ENCODE data around the gene BCAN.
"Not testable (repeated sequence)": the region's sequence is repeated elsewhere in the genome, so short reads cannot be mapped to it uniquely, and the experiment has no call there.

BCAN gene

GRCh38 chr1:156616463-156616862 is 25.5 kb upstream of the BCAN start:
- DNase-seq, result peak; percentile 90 to 91

DNA sequence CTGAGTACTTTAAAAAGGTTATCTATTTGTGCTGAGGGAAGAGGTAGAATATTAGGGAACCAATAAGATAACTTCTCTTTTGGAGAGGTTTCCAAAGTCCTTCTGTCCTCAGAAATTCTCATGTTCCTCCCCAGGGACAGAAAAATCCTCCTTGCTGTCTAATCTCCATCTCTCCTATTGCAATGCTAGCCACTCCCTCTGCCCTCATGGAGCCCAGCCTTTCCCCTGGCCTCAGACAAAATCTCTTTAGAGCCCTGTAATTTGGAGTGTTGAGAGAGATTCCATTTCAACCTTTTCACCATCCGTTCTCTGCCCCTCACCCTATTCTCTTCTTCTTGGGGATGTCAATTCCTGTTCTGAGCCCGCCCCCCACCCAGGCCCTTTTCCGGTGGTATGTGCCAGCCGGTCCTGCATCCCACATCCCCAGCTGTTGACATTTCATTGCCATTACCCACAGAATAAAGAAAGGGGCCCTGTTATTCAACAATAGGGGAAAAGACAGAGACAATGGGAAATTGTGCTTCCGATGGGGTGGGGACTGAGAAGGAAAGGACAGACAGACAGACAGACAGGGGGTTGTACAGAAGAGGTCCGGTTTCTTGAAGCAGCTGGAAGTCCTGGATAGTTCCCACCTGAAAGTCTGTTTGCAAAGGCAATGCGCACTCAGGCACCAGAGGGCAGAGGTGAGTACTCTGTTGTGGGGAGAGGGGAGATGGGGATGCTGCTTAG is 22.9 kb upstream of the BCAN start, which contains the start of gene HAPLN2:
HAPLN2 (plus strand) TSS at position 563 of the 729 bp plus-strand sequence. CDS start 4,076 bp downstream, outside the sequence.
- peak; percentile 63 to 85 for DNase-seq

DNA sequence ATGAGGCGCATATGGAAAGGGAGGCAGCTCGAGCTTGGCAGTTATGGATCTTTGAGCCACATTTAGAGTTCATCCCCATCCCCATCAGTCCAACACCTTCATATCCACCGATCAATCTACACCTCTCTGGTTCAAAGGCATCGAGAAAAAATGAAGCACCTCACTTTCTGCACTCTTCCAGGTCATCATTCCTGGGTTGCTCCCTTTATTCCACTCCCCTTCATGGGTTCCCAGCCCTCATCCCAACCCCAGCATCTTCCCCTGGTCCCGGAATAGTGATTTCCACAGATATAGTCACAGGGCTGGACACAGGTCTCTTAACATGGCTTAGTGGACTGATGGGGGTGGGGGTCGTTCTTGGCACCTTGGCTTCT is 22.3 kb upstream of the BCAN start:
- no peak for DNase-seq

DNA sequence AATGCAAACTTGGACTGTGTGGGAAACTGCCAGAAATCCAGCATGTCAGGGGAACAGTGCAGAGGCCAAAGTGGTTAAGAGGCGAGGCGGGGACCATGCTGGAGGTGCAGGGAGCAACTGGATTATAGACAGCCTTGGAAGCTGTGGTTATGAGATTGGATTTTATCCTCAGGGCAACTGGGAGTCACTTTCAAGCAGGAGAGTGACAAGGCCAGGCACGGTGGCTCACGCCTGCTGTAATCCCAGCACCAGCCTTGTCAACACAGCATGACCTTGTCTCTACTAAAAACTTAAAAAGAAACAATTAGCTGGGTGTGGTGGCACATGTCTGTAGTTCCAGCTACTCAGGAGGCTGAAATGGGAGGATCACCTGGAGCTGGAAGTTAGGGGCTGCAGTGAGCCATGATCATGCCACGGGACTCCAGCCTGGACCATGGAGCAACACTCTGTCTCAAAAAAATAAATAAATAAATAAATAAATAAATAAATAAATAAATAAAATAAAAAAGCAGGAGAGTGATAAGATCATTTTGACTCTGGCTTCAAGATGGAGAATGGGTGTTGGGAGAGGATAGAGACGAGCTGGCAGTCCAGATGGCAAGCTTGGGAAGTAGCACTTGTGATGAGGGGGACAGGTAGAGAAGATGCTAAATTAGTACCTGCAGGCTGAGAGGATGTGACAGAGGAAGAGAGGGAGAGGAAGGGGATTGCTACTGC is 19.2 kb upstream of the BCAN start:
- DNase-seq, result no peak

- DNase-seq, result peak; percentile 82 to 95
Measured at GRCh38 chr1:156623946-156624813, 17.7 kb upstream of the BCAN start.

DNA sequence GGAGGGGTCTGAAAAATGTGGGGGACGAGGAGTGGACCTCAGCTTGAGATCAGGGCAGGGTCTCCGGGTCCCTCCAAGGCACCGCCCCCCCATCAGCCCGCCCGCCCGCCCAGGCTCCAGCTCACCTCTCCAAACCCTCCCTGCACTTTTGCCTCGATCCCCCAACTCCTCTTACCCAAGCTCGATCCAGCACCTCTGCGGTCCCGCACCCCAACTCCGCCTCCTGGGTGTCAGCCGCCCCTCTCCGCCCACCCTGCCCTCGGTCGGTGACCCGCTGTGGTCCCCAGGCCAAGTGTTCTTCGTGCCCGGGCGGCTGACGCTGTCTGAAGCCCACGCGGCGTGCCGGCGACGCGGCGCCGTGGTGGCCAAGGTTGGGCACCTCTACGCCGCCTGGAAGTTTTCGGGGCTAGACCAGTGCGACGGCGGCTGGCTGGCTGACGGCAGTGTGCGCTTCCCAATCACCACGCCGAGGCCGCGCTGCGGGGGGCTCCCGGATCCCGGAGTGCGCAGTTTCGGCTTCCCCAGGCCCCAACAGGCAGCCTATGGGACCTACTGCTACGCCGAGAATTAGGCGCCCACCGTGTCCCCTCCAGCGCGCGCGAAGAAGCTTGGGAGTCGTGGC is 17.0 kb upstream of the BCAN start:
- peak in 1 of 2 experiments; percentile 71 for DNase-seq

DNA sequence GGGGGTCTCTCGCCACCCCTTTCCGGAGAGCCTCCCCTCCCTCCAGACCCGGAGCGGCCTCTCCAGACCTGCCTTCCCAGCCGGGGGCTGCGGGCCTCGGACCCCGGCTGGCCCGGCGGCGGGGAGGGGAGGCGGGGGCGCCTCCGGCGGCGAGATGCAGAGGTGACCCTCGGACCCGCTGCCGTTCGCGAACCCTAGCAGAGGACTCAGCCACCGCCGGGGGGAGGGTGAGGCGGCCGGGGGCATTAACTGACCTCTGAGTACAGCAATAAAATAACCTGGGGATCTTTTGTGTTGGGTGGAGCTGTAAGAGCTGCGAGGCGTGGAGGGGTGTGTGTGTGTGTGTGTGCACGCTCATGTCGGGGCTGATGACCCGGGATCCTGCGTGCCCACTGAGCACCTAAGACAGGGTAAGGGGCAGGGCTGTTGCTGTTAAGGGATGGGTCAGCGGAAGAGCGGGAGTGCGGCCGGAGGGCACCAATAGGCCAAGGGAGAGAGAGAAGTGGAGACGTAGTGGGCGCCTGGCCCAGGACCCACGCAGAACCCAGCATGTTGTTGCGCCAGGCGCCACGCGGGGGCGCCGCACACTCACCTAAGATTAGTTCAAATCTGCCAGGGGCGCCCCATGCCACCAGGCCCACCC is 16.4 kb upstream of the BCAN start:
- DNase-seq, result peak in 1 of 2 experiments; percentile 90

DNA sequence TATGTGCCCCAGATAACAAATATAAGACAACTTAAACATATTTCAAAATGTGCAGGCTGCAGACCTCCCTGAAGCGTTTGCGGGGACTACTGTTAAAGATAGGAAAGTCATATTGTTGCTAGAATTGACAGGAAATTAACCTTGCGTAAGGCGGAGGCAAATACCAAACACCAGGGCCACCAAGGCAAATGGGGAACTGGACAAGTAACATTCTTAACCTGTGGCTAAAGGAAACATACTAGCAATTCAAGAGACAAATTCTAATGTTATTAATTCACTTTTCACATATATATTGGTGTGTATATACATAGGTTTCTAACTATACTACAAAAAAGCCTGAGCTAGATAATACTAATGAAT is 15.9 kb upstream of the BCAN start:
- DNase-seq, result no peak

DNA sequence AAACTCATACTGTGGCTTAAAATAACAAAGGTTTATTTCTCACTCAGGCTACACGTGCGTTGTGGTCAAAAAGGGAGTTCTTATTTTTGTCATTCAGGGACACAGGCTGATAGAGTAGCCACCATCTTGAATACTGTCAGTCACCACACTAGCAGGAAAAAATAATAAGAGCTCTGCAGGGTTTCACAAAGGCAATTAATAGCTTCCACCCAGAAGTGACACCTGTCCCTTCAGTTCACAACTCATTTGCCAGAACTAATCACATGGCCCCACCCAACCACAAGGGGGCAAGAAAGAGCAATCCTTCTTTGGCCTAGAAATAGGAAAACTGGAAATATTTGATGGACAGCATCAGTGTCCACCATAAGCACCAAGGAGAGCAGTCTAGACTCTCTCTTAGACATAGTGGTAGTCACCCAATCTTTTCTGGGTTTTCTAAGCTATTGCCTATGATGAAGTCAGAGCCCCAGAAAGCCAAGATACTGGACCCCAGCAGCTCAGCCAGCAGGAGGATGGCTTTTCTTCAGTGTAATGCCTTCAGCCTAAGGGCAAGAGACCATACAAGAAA is 14.5 kb upstream of the BCAN start:
- DNase-seq, result peak; percentile 61 to 83

DNA sequence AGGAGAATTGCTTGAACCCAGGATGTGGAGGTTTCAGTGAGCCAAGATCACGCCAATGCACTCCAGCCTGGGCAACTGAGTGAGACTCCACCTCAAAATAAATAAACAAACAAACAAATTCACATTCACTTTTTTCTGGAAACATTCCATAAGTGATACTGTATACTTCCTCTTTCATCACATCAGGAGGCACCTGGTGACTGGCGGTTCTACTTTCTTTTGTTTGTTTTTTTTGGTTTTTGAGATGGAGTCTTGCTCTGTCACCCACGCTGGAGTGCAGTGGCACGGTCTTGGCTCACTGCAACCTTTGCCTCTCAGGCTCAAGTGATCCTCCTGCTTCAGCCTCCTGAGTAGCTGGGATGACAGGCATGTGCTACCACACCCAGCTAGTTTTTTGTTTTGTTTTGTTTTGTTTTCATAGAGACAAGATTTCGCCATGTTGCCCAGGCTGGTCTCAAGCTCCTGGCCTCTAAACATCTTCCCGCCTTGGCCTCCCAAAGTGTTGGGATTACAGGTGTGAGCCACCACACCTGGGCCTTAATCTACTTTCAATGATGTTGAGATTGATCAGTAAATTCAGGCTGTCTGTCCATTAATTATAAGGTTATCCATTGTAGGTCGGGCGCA is 12.0 kb upstream of the BCAN start:
- no peak for DNase-seq

- not testable (repeated sequence) for DNase-seq
Measured at GRCh38 chr1:156631152-156631551, 10.8 kb upstream of the BCAN start.

- no peak for DNase-seq
Measured at GRCh38 chr1:156632355-156632754, 9.6 kb upstream of the BCAN start.

GRCh38 chr1:156638189-156638985 is 3.5 kb upstream of the BCAN start:
- no peak for DNase-seq

DNA sequence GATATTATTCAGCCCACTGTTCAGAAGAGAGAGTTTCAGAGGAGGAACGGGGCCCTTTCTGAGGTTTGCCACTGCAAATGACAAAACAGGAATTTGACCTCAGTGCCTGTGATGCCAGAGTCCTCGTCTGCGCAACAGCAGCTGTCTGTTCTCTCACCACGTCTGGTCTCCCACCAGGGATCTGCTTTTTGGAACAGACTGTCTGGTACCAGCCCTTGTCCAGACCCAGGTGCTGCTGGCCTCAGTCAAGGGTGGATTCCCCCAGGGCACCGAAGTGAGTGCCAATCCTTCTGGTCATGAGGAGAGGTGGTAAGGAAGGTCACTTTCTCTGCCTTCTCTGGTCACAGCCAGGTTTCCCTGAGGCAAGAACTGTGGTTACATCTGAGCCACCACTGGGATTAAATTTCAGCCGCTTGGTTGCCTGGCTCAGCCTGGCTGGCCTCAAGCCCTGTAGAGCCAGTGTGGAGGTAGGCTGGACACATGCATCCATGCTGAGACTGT is 2.3 kb upstream of the BCAN start:
- DNase-seq, result peak in 1 of 2 experiments; percentile 47

- peak in 1 of 2 experiments; percentile 34 for DNase-seq
Measured at GRCh38 chr1:156640842-156641706, 843 bp upstream of the BCAN start.

GRCh38 chr1:156642265-156643048 is 540 bp downstream of the BCAN start:
- peak in 1 of 2 experiments; percentile 75 for DNase-seq

DNA sequence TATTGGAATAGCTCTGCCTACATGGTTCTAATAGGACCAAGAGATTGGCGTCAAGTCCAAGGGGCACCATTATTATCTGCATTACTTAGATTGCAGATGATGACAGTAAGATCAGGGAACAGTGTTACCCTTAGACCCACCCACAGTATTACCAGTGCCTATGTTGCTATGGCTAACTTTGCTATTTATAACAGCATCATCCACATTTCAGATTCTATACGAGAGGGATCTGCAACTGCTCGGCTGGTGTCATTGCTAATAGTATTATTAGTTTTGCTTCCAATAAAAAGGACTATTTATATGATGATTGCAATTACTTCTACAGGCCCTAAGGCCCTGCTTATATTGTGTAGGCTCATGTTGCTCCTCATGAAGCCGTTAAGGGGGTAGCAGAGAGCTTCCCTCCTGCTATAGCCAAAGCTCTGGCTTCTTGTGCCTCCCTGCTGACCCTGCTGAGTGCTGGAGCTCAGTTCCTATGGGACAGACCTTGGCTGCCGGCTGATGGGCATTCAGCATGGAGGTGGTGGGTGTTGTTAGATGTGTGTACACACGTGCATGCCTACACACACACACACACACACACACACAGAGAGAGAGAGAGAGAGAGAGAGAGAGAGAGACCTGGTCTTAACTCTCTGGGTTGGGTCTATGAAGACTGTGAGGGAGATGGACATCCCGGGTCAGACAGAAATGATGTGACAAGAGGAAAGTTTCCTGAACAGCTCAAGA is 1.3 kb downstream of the BCAN start:
- DNase-seq, result peak in 1 of 2 experiments; percentile 38

DNA sequence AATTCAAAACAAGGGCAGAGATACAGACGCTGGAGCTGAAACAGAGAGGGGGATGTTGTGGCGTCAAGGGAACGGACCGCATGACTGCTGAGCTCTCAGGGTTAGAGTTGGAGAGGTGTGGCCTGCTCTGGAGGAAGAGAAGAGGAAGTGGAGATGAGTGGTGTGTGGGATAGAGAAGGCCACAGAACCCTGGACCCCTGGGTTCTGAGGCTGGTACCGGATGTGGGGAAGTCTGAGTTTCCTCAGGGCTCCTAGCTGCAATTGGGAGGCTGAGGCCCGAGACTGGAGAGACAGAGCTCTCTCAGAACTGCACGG is 1.8 kb downstream of the BCAN start:
- no peak for DNase-seq

Data from NCI-H526 (cell line).